Mammary epithelial cell (primary cell): ENCODE measurements around the gene SFTA2.
"Not testable (repeated sequence)": the region's sequence is repeated elsewhere in the genome, so short reads cannot be mapped to it uniquely, and the experiment has no call there.

Source experiments
- CTCF ChIP-seq, 2 donors: IDR thresholded peaks in 1 of 2; conservative IDR thresholded peaks in 1 of 2; 2 replicates each; pipeline ENCODE4 v1.5.1; 2011 to 2012; ENCODE audit warnings: inconsistent platforms in 2 of 2, low read length in 2 of 2, mild to moderate bottlenecking in 2 of 2, control low read depth in 1 of 2, low read depth in 1 of 2; ENCODE audit not compliant: insufficient read depth in 1 of 2; ENCODE audit errors: extremely low read depth in 1 of 2
- EZH2 ChIP-seq: IDR thresholded peaks from 2 replicates; pipeline ENCODE4 v1.6.1; 2012; ENCODE audit warnings: low read length, inconsistent platforms, borderline replicate concordance

DNA sequence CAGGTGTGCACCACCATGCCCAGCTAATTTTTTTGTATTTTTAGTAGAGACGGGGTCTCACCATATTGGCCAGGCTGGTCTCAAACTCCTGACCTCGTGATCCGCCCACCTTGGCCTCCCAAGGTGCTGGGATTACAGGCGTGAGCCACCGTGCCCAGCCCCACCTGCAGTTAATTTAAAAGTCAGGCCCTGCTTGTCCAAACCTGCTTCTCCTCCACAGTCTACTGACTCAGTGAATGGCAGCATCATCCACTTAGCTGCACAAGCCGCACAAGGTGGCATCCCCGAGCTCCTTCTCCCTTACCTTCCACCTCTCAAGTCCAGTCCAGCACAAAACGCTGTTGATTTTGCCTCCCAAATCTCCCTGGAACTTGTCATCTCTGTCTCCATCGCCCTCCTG is 29.8 kb downstream of the SFTA2 start:
- not testable (repeated sequence) for TF ChIP-seq CTCF (conservative IDR thresholded peaks at IDR 0.05 in 1 of 2, IDR thresholded peaks at IDR 0.05 in 1 of 2; ENCODE audit: extremely low read depth in 1 of 2, insufficient read depth in 1 of 2, low read depth in 1 of 2, low read length in 2 of 2); EZH2
